ENCODE measurements around the gene CD63. TPM values are rescaled to one million over a fixed set of nuclear protein-coding genes. Genes with fewer than 3 reads are reported as not detected.

The CD63 gene
- total RNA-seq, 4 donors from 2014 or later, result 427 to 723 (median 581) TPM

GRCh38 chr12:55707841-55708694, 20.7 kb downstream of the CD63 start, which contains the start of gene ITGA7:
Gene ITGA7 (minus strand): TSS chr12:55707904. CDS start chr12:55707682, 222 bp downstream.
- Histone ChIP-seq H3K36me3 (no peaks in the 10 kb centered on the region), H3K27ac (peak within 1 kb of the TSS; percentile 64 to 88 (median 83)), H3K27me3 (peaks cover 27% of the 10 kb centered on the region), H3K9me3 (no peaks in the 10 kb centered on the region), H3K4me3 (peak within 1 kb of the TSS; percentile 45 to 64 (median 56)), H3K4me1 (peaks cover 7 to 32% (median 22%) of the 10 kb centered on the region in 4 donors)
- 1 to 3% methylated on average over 11 to 32 of the region's 39 CpGs for WGBS, 2 donors (ENCODE audit: low coverage in 1 of 2)
- in situ Hi-C loops (cut with MboI; ENCODE audit: low pct_ligation_motif_present in 1 of 4, low pct_unique_long_range_greater_than_20kb in 1 of 4, low sequenced_read_pairs in 3 of 4) (no loop called here), intact Hi-C loops (cut with DNase I; ENCODE audit: low total_unique reads) (no loop called here)
- DNase-seq, result peak; percentile 75
- TF ChIP-seq POLR2AphosphoS5 (IDR thresholded peaks at IDR 0.05) (peak; percentile 24 to 61 (median 51)), CTCF (IDR thresholded peaks at IDR 0.05) (no peak), EP300 (IDR thresholded peaks at IDR 0.05; ENCODE audit: low read depth) (no peak), POLR2A (IDR thresholded peaks at IDR 0.05) (no peak)

GRCh38 chr12:55707219-55707671, 21.6 kb downstream of the CD63 start:
- Histone ChIP-seq H3K4me3 (peak overlapping the region; percentile 45 to 64 (median 56)), H3K27ac (peak overlapping the region; percentile 64 to 88 (median 83)), H3K27me3 (peaks cover 27% of the 10 kb centered on the region), H3K4me1 (peaks cover 7 to 34% (median 25%) of the 10 kb centered on the region in 4 donors), H3K9me3 (no peaks in the 10 kb centered on the region), H3K36me3 (no peaks in the 10 kb centered on the region)
- DNase-seq, result no peak
- 11% methylated on average over 22 of the region's 22 CpGs; no CpG with 5 or more reads in 1 of the 2 donors for WGBS, 2 donors (ENCODE audit: low coverage in 1 of 2)
- intact Hi-C loops (cut with DNase I; ENCODE audit: low total_unique reads) (no loop called here), in situ Hi-C loops (cut with MboI; ENCODE audit: low pct_ligation_motif_present in 1 of 4, low pct_unique_long_range_greater_than_20kb in 1 of 4, low sequenced_read_pairs in 3 of 4) (no loop called here)
- TF ChIP-seq CTCF (IDR thresholded peaks at IDR 0.05), result no peak
- no peak for TF ChIP-seq POLR2AphosphoS5 (IDR thresholded peaks at IDR 0.05)
- no peak for TF ChIP-seq POLR2A (IDR thresholded peaks at IDR 0.05)
- no peak for TF ChIP-seq EP300 (IDR thresholded peaks at IDR 0.05; ENCODE audit: low read depth)

- intact Hi-C loops (cut with DNase I; ENCODE audit: low total_unique reads) (no loop called here), in situ Hi-C loops (cut with MboI; ENCODE audit: low pct_ligation_motif_present in 1 of 4, low pct_unique_long_range_greater_than_20kb in 1 of 4, low sequenced_read_pairs in 3 of 4) (no loop called here)
- DNase-seq, result no peak
- Histone ChIP-seq H3K27me3 (peaks cover 27% of the 10 kb centered on the region), H3K27ac (peak overlapping the region; percentile 64 to 88 (median 83)), H3K4me1 (peaks cover 7 to 34% (median 25%) of the 10 kb centered on the region in 4 donors), H3K9me3 (no peaks in the 10 kb centered on the region), H3K36me3 (no peaks in the 10 kb centered on the region), H3K4me3 (peak overlapping the region in 3 of 4 donors; percentile 45 to 64 (median 57))
- 60 to 71% methylated on average over 1 to 2 of the region's 2 CpGs for WGBS, 2 donors (ENCODE audit: low coverage in 1 of 2)
- TF ChIP-seq EP300 (IDR thresholded peaks at IDR 0.05; ENCODE audit: low read depth) (no peak), POLR2A (IDR thresholded peaks at IDR 0.05) (no peak), CTCF (IDR thresholded peaks at IDR 0.05) (no peak), POLR2AphosphoS5 (IDR thresholded peaks at IDR 0.05) (no peak)
These were observed 22.1 kb downstream of the CD63 start for GRCh38 chr12:55706568-55707218.

All from transverse colon (tissue), 4 donors.